Ascending aorta (tissue), 2 donors: Measurements from ENCODE around the gene RNASE7. TPM values are rescaled to one million over a fixed set of nuclear protein-coding genes. Genes with fewer than 3 reads are reported as not detected.

Experiments used
- DNase-seq, 2 donors: peaks; one replicate each; pipeline ENCODE4 v3.0.0-alpha.2; 2019; ENCODE audit warnings: low spot score in 2 of 2
- H3K27ac ChIP-seq, 2 donors: fragments of 200-600 bp; sonication (generic); one replicate each; pipeline ENCODE4 v1.5.1; 2016 to 2017; ENCODE audit warnings: mild to moderate bottlenecking in 1 of 2
- H3K27me3 ChIP-seq: fragments of 200-600 bp; sonication (generic); one replicate; pipeline ENCODE4 v1.5.1; 2017
- H3K36me3 ChIP-seq, 2 donors: fragments of 200-600 bp; sonication (generic); one replicate each; pipeline ENCODE4 v1.5.1; 2016
- H3K4me1 ChIP-seq, 2 donors: fragments of 200-600 bp; sonication (generic); one replicate each; pipeline ENCODE4 v1.5.1; 2016 to 2017; ENCODE audit warnings: mild to moderate bottlenecking in 1 of 2
- H3K4me3 ChIP-seq, 2 donors: fragments of 200-600 bp; sonication (generic); one replicate each; pipeline ENCODE4 v1.5.1; 2016 to 2017; ENCODE audit warnings: mild to moderate bottlenecking in 1 of 2
- H3K9me3 ChIP-seq, 2 donors: fragments of 200-600 bp; sonication (generic); one replicate each; pipeline ENCODE4 v1.5.1; 2016
- intact Hi-C: fragments of 100-400 bp; cut with DNase I; formaldehyde crosslinking; loops from one replicate; pipeline ENCODE4 v1.15.1; 2023
- total RNA-seq: library from RNA; depleted of rRNA; stranded (reverse); fragments of >200 nt; gene quantifications from one replicate; pipeline ENCODE4 v1.1.0, GENCODE V29; 2016
- TF ChIP-seq, protein P1 (sequence below), 3 experiments: fragments of 200-600 bp in 2 of 3; fragments of 450-650 bp in 1 of 3; sonication (generic) in 2 of 3; IDR thresholded peaks; one replicate each; pipeline ENCODE4 v1.5.1; 2016 to 2019; ENCODE audit warnings: antibody characterized with exemption in 3 of 3, mild to moderate bottlenecking in 1 of 3, moderate library complexity in 1 of 3

Gene RNASE7
- total RNA-seq, 1 donor from 2014 or later = not detected

DNA sequence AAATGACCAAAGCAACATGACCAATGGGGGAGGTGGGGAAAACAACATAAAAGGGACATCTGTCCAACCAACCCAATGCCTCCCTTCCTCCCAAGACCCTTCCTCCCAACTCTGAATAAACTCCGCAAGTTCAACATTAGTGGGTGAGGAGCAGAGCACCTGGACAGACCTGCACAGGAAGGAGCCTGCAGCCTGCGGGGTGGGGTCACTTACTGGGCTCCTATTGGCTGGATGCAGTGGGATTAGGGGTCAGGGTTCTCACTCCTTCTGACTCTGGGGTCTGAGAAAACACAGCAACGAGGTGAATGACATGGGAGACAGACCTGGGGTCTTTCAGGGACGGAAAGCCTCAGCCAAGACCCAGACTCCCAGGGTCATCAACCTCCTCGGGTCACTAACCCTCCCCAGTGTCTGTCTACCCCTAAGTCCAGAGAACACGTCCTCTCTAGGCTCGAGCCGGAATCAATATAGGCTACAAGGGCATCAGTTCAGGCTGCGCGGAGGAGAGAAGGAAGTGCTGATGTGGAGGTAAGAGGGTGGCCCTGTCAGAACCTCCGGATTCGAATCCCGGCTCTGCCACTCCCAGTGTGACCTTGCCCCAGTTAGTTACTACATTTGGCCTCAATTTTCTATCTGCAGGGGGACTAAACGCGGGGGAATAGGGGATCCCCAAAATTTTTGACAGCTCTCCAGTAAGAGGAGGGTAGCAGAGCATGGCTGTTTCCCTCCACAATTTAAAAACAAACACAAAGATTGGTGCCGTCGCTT is 18.2 kb upstream of the RNASE7 start:
- no peaks in the 10 kb centered on the region for H3K9me3 ChIP-seq
- TF ChIP-seq, protein P1, sequence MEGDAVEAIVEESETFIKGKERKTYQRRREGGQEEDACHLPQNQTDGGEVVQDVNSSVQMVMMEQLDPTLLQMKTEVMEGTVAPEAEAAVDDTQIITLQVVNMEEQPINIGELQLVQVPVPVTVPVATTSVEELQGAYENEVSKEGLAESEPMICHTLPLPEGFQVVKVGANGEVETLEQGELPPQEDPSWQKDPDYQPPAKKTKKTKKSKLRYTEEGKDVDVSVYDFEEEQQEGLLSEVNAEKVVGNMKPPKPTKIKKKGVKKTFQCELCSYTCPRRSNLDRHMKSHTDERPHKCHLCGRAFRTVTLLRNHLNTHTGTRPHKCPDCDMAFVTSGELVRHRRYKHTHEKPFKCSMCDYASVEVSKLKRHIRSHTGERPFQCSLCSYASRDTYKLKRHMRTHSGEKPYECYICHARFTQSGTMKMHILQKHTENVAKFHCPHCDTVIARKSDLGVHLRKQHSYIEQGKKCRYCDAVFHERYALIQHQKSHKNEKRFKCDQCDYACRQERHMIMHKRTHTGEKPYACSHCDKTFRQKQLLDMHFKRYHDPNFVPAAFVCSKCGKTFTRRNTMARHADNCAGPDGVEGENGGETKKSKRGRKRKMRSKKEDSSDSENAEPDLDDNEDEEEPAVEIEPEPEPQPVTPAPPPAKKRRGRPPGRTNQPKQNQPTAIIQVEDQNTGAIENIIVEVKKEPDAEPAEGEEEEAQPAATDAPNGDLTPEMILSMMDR (IDR thresholded peaks at IDR 0.05) = no peak
- H3K4me1 ChIP-seq = peaks cover 6 to 20% of the 10 kb centered on the region in 2 donors
- H3K36me3 ChIP-seq = peaks cover 11 to 24% of the 10 kb centered on the region in 2 donors
- peak overlapping the region; percentile 67 to 93 for H3K4me3 ChIP-seq
- intact Hi-C loops = no loop called here
- no peaks in the 10 kb centered on the region for H3K27me3 ChIP-seq
- H3K27ac ChIP-seq = peak overlapping the region; percentile 84 to 88
- no peak for DNase-seq

DNA sequence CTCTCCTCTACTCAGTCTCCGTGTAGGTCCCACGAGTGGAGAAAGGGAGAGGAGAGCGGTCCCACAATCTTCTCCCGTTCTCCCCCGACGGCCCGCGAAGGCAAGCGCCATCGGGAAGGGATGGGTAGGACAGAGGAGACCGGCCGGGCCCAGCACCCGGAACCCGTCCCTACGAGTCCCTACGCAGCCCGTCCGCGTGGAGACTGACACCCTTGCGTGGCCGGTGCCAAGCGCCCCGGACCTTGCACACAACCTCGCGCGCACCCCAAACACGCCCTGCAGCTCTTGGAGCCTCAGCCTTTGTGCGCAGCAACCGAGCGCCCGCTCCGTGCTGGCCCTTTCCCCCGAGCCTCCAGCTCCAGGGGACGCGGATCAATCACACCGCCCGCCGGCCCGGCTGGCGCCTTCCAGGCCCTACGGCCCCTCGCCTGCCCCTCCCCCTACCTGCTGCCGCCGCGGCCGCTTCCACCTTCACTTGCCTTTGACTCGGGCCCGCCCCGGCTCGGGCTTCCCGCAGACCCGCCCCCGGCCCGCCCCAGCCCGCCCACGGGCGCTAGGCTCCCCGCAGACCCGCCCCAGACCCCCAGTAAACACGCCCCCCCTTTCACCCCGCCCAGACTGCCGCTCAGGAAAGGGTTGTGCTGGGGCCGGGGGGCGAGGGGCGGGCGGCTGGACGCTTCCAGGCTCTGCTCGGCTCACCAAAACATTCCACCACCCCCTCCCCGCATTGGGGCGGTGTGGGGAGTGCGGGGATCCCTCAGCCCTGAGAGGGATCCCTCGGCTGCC is 17.4 kb upstream of the RNASE7 start, which contains the start of gene NDRG2:
TSS of gene NDRG2 (minus strand) at position 477 of the 786 bp plus-strand sequence. CDS start 1,746 bp downstream, outside the sequence.
- Histone ChIP-seq H3K27me3 (no peaks in the 10 kb centered on the region), H3K4me1 (peaks cover 6 to 20% of the 10 kb centered on the region in 2 donors), H3K9me3 (no peaks in the 10 kb centered on the region), H3K36me3 (peaks cover 5 to 17% of the 10 kb centered on the region in 2 donors), H3K4me3 (peak within 1 kb of the TSS; percentile 67 to 93), H3K27ac (peak within 1 kb of the TSS; percentile 84 to 88)
- intact Hi-C loops = loop anchor here (1.0 to 5.0 kb wide), 2 partner anchors 35 to 412 kb away; partner anchors contain the start of gene METTL17
- TF ChIP-seq, protein P1 (IDR thresholded peaks at IDR 0.05) = no peak
- DNase-seq = peak in 1 of 2 donors; percentile 85

DNA sequence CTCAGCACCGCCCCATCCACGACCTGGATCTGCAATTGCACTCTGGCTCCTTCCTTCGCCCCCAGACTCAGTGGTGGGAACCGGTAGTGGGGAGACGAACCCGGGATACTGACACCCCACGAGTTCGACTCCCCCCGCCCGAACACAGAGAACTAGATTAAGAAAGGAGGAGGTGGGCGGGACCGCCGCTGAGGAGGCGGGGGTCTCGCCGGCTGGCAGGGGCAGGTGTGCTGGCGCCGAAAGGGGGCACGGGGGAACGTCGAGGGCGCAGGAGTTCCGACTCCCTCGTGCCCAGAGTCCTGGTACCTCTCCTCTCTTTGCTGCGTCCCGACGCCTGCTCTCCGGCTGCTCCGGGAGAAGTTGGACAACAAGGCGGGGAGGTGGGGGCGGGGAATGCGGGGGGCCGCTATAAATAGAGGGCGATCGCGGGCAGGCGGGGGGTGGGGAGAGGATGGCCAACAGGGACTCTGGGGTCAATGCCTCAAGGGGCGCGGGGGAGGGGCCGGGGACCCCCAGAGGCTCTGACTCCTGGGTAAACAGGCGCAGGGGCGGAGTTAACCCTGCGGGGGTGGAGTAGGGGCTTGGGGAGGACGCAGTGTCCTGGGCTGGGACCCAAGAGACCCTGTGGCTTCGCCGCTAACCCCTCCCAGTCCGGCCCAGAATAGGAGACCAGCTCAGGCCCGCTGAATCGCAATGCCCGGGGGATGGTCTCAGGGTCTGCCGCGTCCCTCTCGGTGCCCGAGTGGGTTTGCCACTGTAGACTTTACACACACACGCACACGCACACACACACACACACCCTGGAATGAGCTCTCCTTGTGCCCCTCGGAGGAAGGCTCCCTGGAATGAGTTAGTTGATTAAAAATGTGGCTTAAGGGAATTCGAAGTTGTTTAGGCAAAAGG is 16.5 kb upstream of the RNASE7 start:
- intact Hi-C loops = loop anchor here (1.0 to 5.0 kb wide), 3 partner anchors 14 to 413 kb away; partner anchors contain the start of gene METTL17
- DNase-seq = peak in 1 of 2 donors; percentile 81
- H3K4me3 ChIP-seq = peak overlapping the region; percentile 67 to 93
- no peaks in the 10 kb centered on the region for H3K9me3 ChIP-seq
- H3K27ac ChIP-seq = peak overlapping the region; percentile 84 to 88
- H3K4me1 ChIP-seq = peaks cover 6 to 20% of the 10 kb centered on the region in 2 donors
- TF ChIP-seq, protein P1 (IDR thresholded peaks at IDR 0.05) = no peak
- H3K27me3 ChIP-seq = no peaks in the 10 kb centered on the region
- peaks cover 0 to 11% of the 10 kb centered on the region in 2 donors for H3K36me3 ChIP-seq

DNA sequence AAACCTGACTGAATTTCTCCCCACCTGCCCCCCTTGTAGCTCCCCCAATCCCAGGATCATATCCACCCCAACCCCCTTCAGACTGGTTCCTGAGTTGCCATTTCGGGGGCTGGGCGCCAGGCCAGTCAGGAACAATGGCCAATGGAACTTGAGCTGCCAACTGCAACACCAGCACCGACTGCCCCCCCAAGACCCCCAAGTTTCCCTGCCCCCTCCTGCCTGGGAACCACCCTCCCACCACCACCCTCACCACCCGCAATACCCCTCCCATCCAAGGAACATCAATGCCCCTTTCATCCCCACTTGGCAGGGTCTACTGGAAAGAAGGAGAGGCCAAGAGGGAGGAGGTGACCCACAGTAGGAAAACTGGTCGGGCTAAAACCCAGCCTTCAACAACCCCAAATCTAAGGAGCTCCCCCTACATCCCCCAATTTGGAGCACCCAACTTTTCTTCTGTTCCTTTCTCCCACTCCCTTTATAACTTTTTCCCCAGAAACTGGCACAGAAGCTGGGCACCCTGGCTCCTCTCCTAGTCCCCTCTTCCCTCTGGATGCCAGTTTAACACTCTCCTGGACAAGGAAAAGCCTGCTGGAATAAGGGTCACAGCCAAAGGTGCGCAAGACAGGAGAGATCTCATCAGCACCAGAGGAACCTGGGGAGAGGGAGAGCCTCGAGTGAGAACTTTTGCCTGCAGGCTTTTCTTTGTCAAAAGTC is 15.7 kb upstream of the RNASE7 start:
- no peak for DNase-seq

More for the DNA sequence above, 15.7 kb upstream of the RNASE7 start:
- Histone ChIP-seq H3K4me3 (peak overlapping the region; percentile 67 to 93), H3K4me1 (peaks cover 6 to 20% of the 10 kb centered on the region in 2 donors), H3K36me3 (peaks cover 0 to 3% of the 10 kb centered on the region in 2 donors), H3K27ac (peak overlapping the region; percentile 84 to 88), H3K27me3 (no peaks in the 10 kb centered on the region), H3K9me3 (no peaks in the 10 kb centered on the region)
- TF ChIP-seq, protein P1 (IDR thresholded peaks at IDR 0.05) = no peak
- intact Hi-C loops = loop anchor here (1.0 to 5.0 kb wide), 2 partner anchors 13 to 414 kb away; no protein-coding TSS in a partner anchor
